IMR-90 (cell line): ENCODE data around the gene KCNMA1.

Experiments
- CEBPB ChIP-seq: IDR thresholded peaks from 2 replicates; pipeline ENCODE4 v1.6.1; 2012; ENCODE audit warnings: low read depth, low read length, improper control_type of control experiment
- CTCF ChIP-seq: conservative IDR thresholded peaks from 2 replicates; pipeline ENCODE4 v1.5.1; 2012; ENCODE audit warnings: mild to moderate bottlenecking, low read depth, low read length, improper control_type of control experiment
- ELK1 ChIP-seq: fragments of 150-350 bp; IDR thresholded peaks from 2 replicates; pipeline ENCODE4 v1.6.1; 2016; ENCODE audit warnings: low read depth, mild to moderate bottlenecking, low read length, moderate library complexity, borderline replicate concordance
- MAFK ChIP-seq: IDR thresholded peaks from 2 replicates; pipeline ENCODE4 v1.6.1; 2012; ENCODE audit warnings: low read depth, low read length, improper control_type of control experiment
- MXI1 ChIP-seq: IDR thresholded peaks from 2 replicates; pipeline ENCODE4 v1.6.1; 2012; ENCODE audit warnings: low read depth, mild to moderate bottlenecking, low read length, moderate library complexity, borderline replicate concordance
- POLR2A ChIP-seq: IDR thresholded peaks from 2 replicates; pipeline ENCODE4 v1.6.1; 2012; ENCODE audit warnings: mild to moderate bottlenecking, low read depth, low read length
- SMC3 ChIP-seq: fragments of 150-350 bp; IDR thresholded peaks from 2 replicates; pipeline ENCODE4 v1.6.1; 2016; ENCODE audit warnings: low read depth, mild to moderate bottlenecking, antibody characterized with exemption, low read length, moderate library complexity

- no peak for TF ChIP-seq CTCF
- no peak for TF ChIP-seq POLR2A
- TF ChIP-seq CEBPB: no peak
- TF ChIP-seq SMC3: no peak
- no peak for TF ChIP-seq MAFK
- TF ChIP-seq ELK1: no peak
- TF ChIP-seq MXI1: no peak
These were observed 530.9 kb downstream of the KCNMA1 start for GRCh38 chr10:77106676-77107075.
